HepG2 (cell line): ENCODE measurements around the gene CHSY3. TPM values are rescaled to one million over a fixed set of nuclear protein-coding genes. Genes with fewer than 3 reads are reported as not detected.

Experiments used
- ATAC-seq: fragments of 200-7000 bp; cut with Tn5 transposase; 3 replicates; pipeline ENCODE4 v1.9.1; 2020; ENCODE audit warnings: mild to moderate bottlenecking, moderate library complexity
- BruUV-seq: library from RNA; stranded (reverse); fragments of 400-500 nt; replicated peaks from 2 replicates; lab custom pipeline; 2021; lab: Mats Ljungman, UMichigan
- CTCF ChIA-PET: fragments of 300-600 bp; formaldehyde crosslinking; extraction: SDS; loops from one replicate; lab custom pipeline; 2021; ENCODE audit warnings: low total read pairs, inconsistent platforms, low intra/inter-chr PET ratio; lab: Yijun Ruan, JAX
- POLR2A ChIA-PET: fragments of 350-600 bp; sonication (Branson Sonifier 250); formaldehyde crosslinking; loops from one replicate; lab custom pipeline; 2020; ENCODE audit warnings: antibody characterized with exemption, inconsistent platforms; lab: Yijun Ruan, JAX
- DNase-seq: peaks from one replicate; pipeline ENCODE4 v3.0.0-alpha.2; 2015; ENCODE audit warnings: low spot score
- FAIRE-seq: peaks from 3 replicates; lab custom pipeline; 2011; peaks lifted over from hg19 to GRCh38; lab: Jason Lieb, UNC
- H2AFZ ChIP-seq: one replicate; pipeline ENCODE4 v1.6.1; 2011; ENCODE audit warnings: low read length, inconsistent platforms
- H3K27ac ChIP-seq: fragments of 300-600 bp; 3 replicates; pipeline ENCODE4 v1.8.0; 2011; ENCODE audit warnings: mixed run types, mild to moderate bottlenecking, mixed read lengths, low read length, inconsistent platforms; ENCODE audit not compliant: insufficient read depth; ENCODE audit errors: extremely low read length
- H3K27me3 ChIP-seq, 2 experiments: fragments of 200-600 bp in 1 of 2; 2 replicates in 1 of 2; 3 replicates in 1 of 2; pipeline versions ENCODE4 v1.6.0 to v1.8.0; 2011; ENCODE audit warnings: low read length in 2 of 2, mild to moderate bottlenecking in 2 of 2, moderate library complexity in 2 of 2, inconsistent platforms in 1 of 2; ENCODE audit not compliant: insufficient read depth in 2 of 2, control insufficient read depth in 1 of 2
- H3K36me3 ChIP-seq, 2 experiments: fragments of 200-600 bp in 1 of 2; replicated peaks in 1 of 2; 2 replicates in 1 of 2; 3 replicates in 1 of 2; pipeline versions ENCODE4 v1.5.1 to v1.8.0; 2011; ENCODE audit warnings: low read length in 2 of 2, inconsistent platforms in 1 of 2; ENCODE audit not compliant: insufficient read depth in 2 of 2, control insufficient read depth in 1 of 2
- H3K4me1 ChIP-seq: 2 replicates; pipeline ENCODE4 v1.5.1; 2012; ENCODE audit warnings: low read length, inconsistent platforms; ENCODE audit not compliant: insufficient read depth
- H3K4me2 ChIP-seq: 2 replicates; pipeline ENCODE4 v1.6.0; 2011; ENCODE audit warnings: low read depth, low read length, inconsistent platforms
- H3K4me3 ChIP-seq, 3 experiments: fragments of 200-600 bp in 1 of 3; sonication (generic), shearing (Covaris generic) in 1 of 3; replicated peaks in 1 of 3; 2 replicates each; pipeline ENCODE4 v1.5.1; 2011 to 2016; ENCODE audit warnings: low read length in 3 of 3, inconsistent platforms in 2 of 3, low read depth in 2 of 3, mild to moderate bottlenecking in 2 of 3, control low read depth in 1 of 3, mixed read lengths in 1 of 3; ENCODE audit not compliant: insufficient read depth in 1 of 3
- H3K79me2 ChIP-seq: one replicate; pipeline ENCODE4 v1.6.1; 2011; ENCODE audit warnings: low read length, inconsistent platforms; ENCODE audit not compliant: insufficient read depth
- H3K9ac ChIP-seq: 2 replicates; pipeline ENCODE4 v1.6.0; 2011; ENCODE audit warnings: mild to moderate bottlenecking, low read depth, low read length, inconsistent platforms; ENCODE audit not compliant: insufficient read depth
- H3K9me3 ChIP-seq: 2 replicates; pipeline ENCODE4 v1.5.1; 2012; ENCODE audit warnings: mild to moderate bottlenecking, low read length
- H4K20me1 ChIP-seq: 2 replicates; pipeline ENCODE4 v1.6.0; 2011; ENCODE audit warnings: inconsistent platforms, mild to moderate bottlenecking, low read length, moderate library complexity; ENCODE audit not compliant: insufficient read depth
- CHCHD3 ChIP-seq: sonication (generic); formaldehyde crosslinking; IDR thresholded peaks from 2 replicates; pipeline ENCODE4 v1.8.0; 2022; ENCODE audit warnings: mild to moderate bottlenecking, missing genetic modification reagents, moderate library complexity
- GABPA ChIP-seq, 2 experiments: IDR thresholded peaks; 2 replicates each; pipeline ENCODE4 v1.6.1; 2011 to 2016; ENCODE audit warnings: low read depth in 2 of 2, low read length in 1 of 2, missing biosample characterization in 1 of 2, missing genetic modification characterization in 1 of 2
- GLI4 ChIP-seq: sonication (generic); formaldehyde crosslinking; IDR thresholded peaks from 2 replicates; pipeline ENCODE4 v1.5.1; 2020; ENCODE audit warnings: missing genetic modification reagents, mild to moderate bottlenecking, moderate library complexity, borderline replicate concordance
- GMEB1 ChIP-seq: sonication (generic); formaldehyde crosslinking; IDR thresholded peaks from 2 replicates; pipeline ENCODE4 v1.5.1; 2020; ENCODE audit warnings: missing genetic modification reagents, mild to moderate bottlenecking, borderline replicate concordance
- JDP2 ChIP-seq: sonication (generic); formaldehyde crosslinking; IDR thresholded peaks from 2 replicates; pipeline ENCODE4 v1.8.1; 2022; ENCODE audit warnings: missing genetic modification reagents, borderline replicate concordance
- THAP7 ChIP-seq: sonication (generic); formaldehyde crosslinking; IDR thresholded peaks from 2 replicates; pipeline ENCODE4 v1.8.1; 2023; ENCODE audit warnings: mild to moderate bottlenecking, missing genetic modification reagents
- ZFYVE20 ChIP-seq: sonication (generic); formaldehyde crosslinking; IDR thresholded peaks from 2 replicates; pipeline ENCODE4 v1.8.0; 2023; ENCODE audit warnings: low read depth, mild to moderate bottlenecking, moderate library complexity, missing genetic modification reagents, borderline replicate concordance
- ZNF143 ChIP-seq: sonication (generic); formaldehyde crosslinking; IDR thresholded peaks from 2 replicates; pipeline ENCODE4 v1.4.0; 2020; ENCODE audit warnings: missing genetic modification reagents
- ZNF3 ChIP-seq: IDR thresholded peaks from 2 replicates; pipeline ENCODE4 v1.7.0; 2017; ENCODE audit warnings: inconsistent platforms
- ZNF44 ChIP-seq: sonication (generic); formaldehyde crosslinking; IDR thresholded peaks from 2 replicates; pipeline ENCODE4 v1.5.1; 2020; ENCODE audit warnings: mild to moderate bottlenecking, missing genetic modification reagents
- ZNF558 ChIP-seq: sonication (generic); formaldehyde crosslinking; IDR thresholded peaks from 2 replicates; pipeline ENCODE4 v1.9.0; 2022; ENCODE audit warnings: mild to moderate bottlenecking, missing genetic modification reagents, borderline replicate concordance
- ZNF619 ChIP-seq: sonication (generic); formaldehyde crosslinking; IDR thresholded peaks from 2 replicates; pipeline ENCODE4 v1.4.0; 2020; ENCODE audit warnings: mild to moderate bottlenecking, missing genetic modification reagents
- ZNF766 ChIP-seq: sonication (generic); formaldehyde crosslinking; IDR thresholded peaks from 2 replicates; pipeline ENCODE4 v1.5.0; 2020; ENCODE audit warnings: missing genetic modification reagents, borderline replicate concordance
- ZNF850 ChIP-seq: sonication (generic); formaldehyde crosslinking; conservative IDR thresholded peaks from 2 replicates; pipeline ENCODE4 v1.9.0; 2021; ENCODE audit warnings: mild to moderate bottlenecking, missing genetic modification reagents
- WGBS: methylation state at CpG from one replicate; pipeline ENCODE4 v1.1.6; 2017; ENCODE audit warnings: low lambda C conversion rate; 5-methylcytosine and 5-hydroxymethylcytosine counted together
- in situ Hi-C: cut with HindIII; loops from 2 replicates; pipeline ENCODE4 v1.10.0; 2017; ENCODE audit warnings: low pct_unique_long_range_greater_than_20kb; ENCODE audit not compliant: extremely low pct_ligation_motif_present
- intact Hi-C: fragments of 100-400 bp; cut with micrococcal nuclease; formaldehyde crosslinking; loops from one replicate; pipeline ENCODE4 v1.10.0; 2022; ENCODE audit not compliant: unreplicated experiment
- polyA plus RNA-seq, 8 experiments: library from polyadenylated mRNA; depleted of rRNA in 3 of 8; stranded (reverse) in 7 of 8; unstranded in 1 of 8; fragments of >200 nt; fragmentation: Illumina TruSeq in 4 of 8; extraction: Trizol in 4 of 8; gene quantifications; 2 replicates each; pipeline versions ENCODE4 v1.2.1 to v1.2.3, GENCODE V29; 2011 to 2016; ENCODE audit warnings: low read depth in 4 of 8, missing spikeins in 1 of 8, mixed read lengths in 1 of 8; ENCODE audit not compliant: insufficient read depth in 1 of 8
- total RNA-seq, 5 experiments: library from RNA; depleted of rRNA; stranded (reverse); fragments of >200 nt; fragmentation: Illumina TruSeq; extraction: Trizol; gene quantifications; 2 replicates each; pipeline ENCODE4 v1.2.3, GENCODE V29; 2016; ENCODE audit warnings: low read depth in 1 of 5

The CHSY3 gene
- total and polyA plus RNA-seq, 2 of the 13 experiments (the other 11 are each of a cell fraction or from before 2014, with no cell fraction given), result 0.26 to 4.1 TPM

DNA sequence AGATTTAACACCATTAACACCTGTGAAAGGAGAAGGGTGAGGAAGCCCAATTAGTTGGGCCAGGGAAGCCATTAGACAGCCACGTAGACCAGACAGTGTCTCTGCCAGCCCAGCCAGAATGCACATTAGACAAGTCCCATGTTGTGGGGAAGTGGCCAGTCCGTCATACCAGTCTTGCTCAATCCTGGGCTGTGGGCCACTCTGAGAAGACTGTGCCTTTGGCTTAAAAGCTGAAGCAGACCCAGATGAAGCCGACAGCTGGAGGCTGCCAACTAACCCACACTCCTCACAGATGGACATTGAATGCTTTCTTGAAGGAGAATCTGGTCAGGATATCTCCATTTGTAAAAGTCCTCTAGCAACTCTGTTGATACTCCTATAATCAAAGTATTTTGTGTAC lies 128.5 kb downstream of the CHSY3 start:
- no peak overlapping the region for H2AFZ ChIP-seq
- H3K4me3 ChIP-seq, result no peak overlapping the region
- FAIRE-seq (no peak), DNase-seq (no peak), ATAC-seq (no peak)
- no peaks in the 10 kb centered on the region for H3K27me3 ChIP-seq
- H3K4me2 ChIP-seq, result no peak overlapping the region
- no peak overlapping the region for H3K9ac ChIP-seq
- ChIA-PET CTCF (no interaction called here), POLR2A (no interaction called here)
- BruUV-seq, result no TSS peak
- H3K4me1 ChIP-seq, result no peaks in the 10 kb centered on the region
- no CpG with 5 or more reads among the region's 3 CpGs for WGBS
- no peaks in the 10 kb centered on the region for H3K79me2 ChIP-seq
- intact Hi-C loops, result no loop called here
- no peaks in the 10 kb centered on the region for H4K20me1 ChIP-seq
- in situ Hi-C loops, result no loop called here
- no peak for TF ChIP-seq ZNF44 (CRISPR knock-in tag)
- no peak for TF ChIP-seq ZFYVE20 (CRISPR knock-in tag)
- TF ChIP-seq ZNF850 (CRISPR knock-in tag), result no peak
- TF ChIP-seq GLI4 (CRISPR knock-in tag), result no peak
- TF ChIP-seq CHCHD3 (CRISPR knock-in tag), result no peak
- no peak for TF ChIP-seq THAP7 (CRISPR knock-in tag)
- no peak for TF ChIP-seq GABPA (IDR thresholded peaks at IDR 0.05; ENCODE audit: low read depth, low read length)
- TF ChIP-seq GABPA (CRISPR knock-in tag; IDR thresholded peaks at IDR 0.05; ENCODE audit: low read depth), result no peak
- no peak for TF ChIP-seq ZNF766 (CRISPR knock-in tag)
- no peak for TF ChIP-seq GMEB1
- TF ChIP-seq ZNF143 (CRISPR knock-in tag), result no peak
- no peak for TF ChIP-seq JDP2 (CRISPR knock-in tag)
- no peak for TF ChIP-seq ZNF558 (CRISPR knock-in tag)
- no peak for TF ChIP-seq ZNF3 (CRISPR knock-in tag)
- TF ChIP-seq ZNF619 (CRISPR knock-in tag), result no peak
- H3K36me3 ChIP-seq, result no peaks in the 10 kb centered on the region
- no peaks in the 10 kb centered on the region for H3K9me3 ChIP-seq
- H3K27ac ChIP-seq, result no peak overlapping the region
